ENCODE measurements around the gene MMUT.
"Not testable (repeated sequence)": the region's sequence is repeated elsewhere in the genome, so short reads cannot be mapped to it uniquely, and the experiment has no call there.

The MMUT gene

DNA sequence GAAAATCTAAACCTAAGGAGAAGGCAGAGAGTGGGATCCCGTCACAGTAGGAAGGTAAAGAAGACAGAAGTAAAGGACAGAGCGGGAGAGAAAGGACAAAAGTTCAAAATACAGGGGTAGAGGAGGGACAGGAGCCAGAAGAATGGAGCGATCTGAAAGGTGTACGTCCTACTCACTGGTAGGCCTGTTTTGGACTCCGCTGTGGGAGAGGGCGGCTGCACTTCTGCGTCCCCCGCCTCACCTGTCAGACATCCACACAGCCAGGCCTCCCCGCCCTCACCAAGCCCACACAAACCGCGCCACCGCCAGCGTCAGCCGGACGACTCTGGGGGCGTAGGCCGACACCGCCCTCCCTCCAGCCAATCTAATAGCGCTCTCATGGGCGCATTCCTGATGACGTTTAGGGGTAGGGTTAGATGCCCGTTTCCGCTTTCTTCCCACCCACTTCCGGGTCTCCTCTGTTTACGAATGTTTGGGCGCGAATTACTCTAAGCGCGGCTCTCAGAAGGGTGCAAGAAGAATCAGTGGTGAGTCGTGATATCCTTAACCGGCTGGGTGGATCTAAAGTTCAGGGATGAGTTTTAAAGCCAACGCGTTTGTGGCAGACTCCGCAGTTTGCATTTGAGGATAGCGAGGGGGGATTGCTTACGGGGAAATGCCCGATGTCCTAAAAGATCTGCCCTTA, at the start of gene MMUT, which contains the start of gene CENPQ:
TSS of gene MMUT (minus strand) at position 327 of the 685 bp plus-strand sequence. CDS start 3,787 bp downstream, outside the sequence.
TSS of gene CENPQ (plus strand) at position 444 of the 685 bp plus-strand sequence. CDS start 6,807 bp downstream, outside the sequence.
- H3K9me3 ChIP-seq (ENCODE audit: control insufficient read depth in 1 of 2, low read length in 2 of 2): no peaks in the 10 kb centered on the region
- H3K9ac ChIP-seq (ENCODE audit: low read depth in 1 of 2, low read length in 2 of 2): peak within 1 kb of the TSS; percentile 98
- no peaks in the 10 kb centered on the region for H3K27me3 ChIP-seq (ENCODE audit: control insufficient read depth in 1 of 2, insufficient read depth in 2 of 2, low read length in 2 of 2)
- H3K27ac ChIP-seq (ENCODE audit: low read depth, low read length): peak within 1 kb of the TSS; percentile 76
- no peaks in the 10 kb centered on the region for H3K36me3 ChIP-seq (ENCODE audit: control insufficient read depth in 1 of 2, insufficient read depth in 2 of 2, low read length in 2 of 2)
- peaks cover 14 to 28% of the 10 kb centered on the region in 2 donors for H3K4me1 ChIP-seq (ENCODE audit: control insufficient read depth in 1 of 2, insufficient read depth in 2 of 2, low read length in 2 of 2)
- H3K4me3 ChIP-seq (ENCODE audit: low read depth in 1 of 2, low read length in 2 of 2): peak within 1 kb of the TSS; percentile 98 to 99

- no peak overlapping the region for H3K4me3 ChIP-seq (ENCODE audit: low read depth in 1 of 2, low read length in 2 of 2)
- H3K4me1 ChIP-seq (ENCODE audit: control insufficient read depth in 1 of 2, insufficient read depth in 2 of 2, low read length in 2 of 2): no peaks in the 10 kb centered on the region
- no peaks in the 10 kb centered on the region for H3K36me3 ChIP-seq (ENCODE audit: control insufficient read depth in 1 of 2, insufficient read depth in 2 of 2, low read length in 2 of 2)
- H3K27me3 ChIP-seq (ENCODE audit: control insufficient read depth in 1 of 2, insufficient read depth in 2 of 2, low read length in 2 of 2): no peaks in the 10 kb centered on the region
- no peak overlapping the region for H3K27ac ChIP-seq (ENCODE audit: low read depth, low read length)
- H3K9me3 ChIP-seq (ENCODE audit: control insufficient read depth in 1 of 2, low read length in 2 of 2): no peaks in the 10 kb centered on the region
- H3K9ac ChIP-seq (ENCODE audit: low read depth in 1 of 2, low read length in 2 of 2): no peak overlapping the region
Measured at GRCh38 chr6:49509342-49509741, 46.3 kb upstream of the MMUT start.

DNA sequence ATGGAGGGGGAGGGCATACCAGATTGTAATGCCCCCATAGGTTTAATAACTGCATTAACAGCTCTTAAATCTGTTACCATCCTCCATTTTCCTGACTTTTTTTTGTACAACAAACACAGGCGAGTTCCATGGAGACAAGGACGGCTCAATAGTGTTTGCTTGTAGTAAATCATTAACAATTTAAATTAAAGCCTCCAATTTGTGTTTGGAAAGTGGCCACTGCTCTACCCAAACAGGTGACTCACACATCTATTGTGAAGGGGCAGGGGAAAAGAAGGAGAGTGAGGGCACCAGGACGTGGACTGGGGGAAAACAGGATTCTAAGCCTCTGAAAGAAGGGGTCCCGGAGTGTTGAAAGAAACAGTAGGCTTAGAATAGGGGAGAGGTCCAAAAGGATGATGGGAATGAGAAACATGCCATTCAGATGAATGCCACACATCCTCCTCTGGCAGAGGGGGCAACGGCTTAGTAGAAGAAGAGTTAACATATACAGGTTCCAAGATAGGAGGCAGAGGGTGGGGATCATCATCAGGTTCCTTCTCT, 43.6 kb upstream of the MMUT start:
- no peak overlapping the region for H3K9ac ChIP-seq (ENCODE audit: low read depth in 1 of 2, low read length in 2 of 2)
- H3K36me3 ChIP-seq (ENCODE audit: control insufficient read depth in 1 of 2, insufficient read depth in 2 of 2, low read length in 2 of 2): no peaks in the 10 kb centered on the region
- H3K27ac ChIP-seq (ENCODE audit: low read depth, low read length): no peak overlapping the region
- H3K4me1 ChIP-seq (ENCODE audit: control insufficient read depth in 1 of 2, insufficient read depth in 2 of 2, low read length in 2 of 2): no peaks in the 10 kb centered on the region
- H3K4me3 ChIP-seq (ENCODE audit: low read depth in 1 of 2, low read length in 2 of 2): peak overlapping the region in 1 of 2 donors; percentile 43
- no peaks in the 10 kb centered on the region for H3K27me3 ChIP-seq (ENCODE audit: control insufficient read depth in 1 of 2, insufficient read depth in 2 of 2, low read length in 2 of 2)
- no peaks in the 10 kb centered on the region for H3K9me3 ChIP-seq (ENCODE audit: control insufficient read depth in 1 of 2, low read length in 2 of 2)

DNA sequence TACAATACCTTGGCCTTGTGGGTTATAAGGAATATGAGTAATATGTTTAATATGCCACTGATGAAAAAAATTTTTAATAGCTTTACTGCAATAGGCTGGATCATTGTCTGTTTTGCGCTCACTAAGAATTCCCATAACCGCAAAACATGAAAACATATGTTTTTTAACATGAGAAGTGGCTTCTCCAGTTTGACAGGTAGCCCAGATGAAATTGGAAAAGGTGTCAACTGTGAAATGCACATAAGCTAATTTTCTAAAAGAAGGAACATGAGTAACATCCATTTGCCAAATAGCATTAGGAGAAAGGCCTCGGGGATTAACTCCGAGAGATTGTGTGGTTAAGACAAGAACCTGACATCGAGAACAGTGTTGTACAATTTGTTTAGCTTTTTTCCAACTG, 41.6 kb upstream of the MMUT start:
- H3K36me3 ChIP-seq (ENCODE audit: control insufficient read depth in 1 of 2, insufficient read depth in 2 of 2, low read length in 2 of 2): no peaks in the 10 kb centered on the region
- no peak overlapping the region for H3K4me3 ChIP-seq (ENCODE audit: low read depth in 1 of 2, low read length in 2 of 2)
- no peaks in the 10 kb centered on the region for H3K4me1 ChIP-seq (ENCODE audit: control insufficient read depth in 1 of 2, insufficient read depth in 2 of 2, low read length in 2 of 2)
- no peaks in the 10 kb centered on the region for H3K27me3 ChIP-seq (ENCODE audit: control insufficient read depth in 1 of 2, insufficient read depth in 2 of 2, low read length in 2 of 2)
- H3K9me3 ChIP-seq (ENCODE audit: control insufficient read depth in 1 of 2, low read length in 2 of 2): no peaks in the 10 kb centered on the region
- H3K9ac ChIP-seq (ENCODE audit: low read depth in 1 of 2, low read length in 2 of 2): no peak overlapping the region
- no peak overlapping the region for H3K27ac ChIP-seq (ENCODE audit: low read depth, low read length)

DNA sequence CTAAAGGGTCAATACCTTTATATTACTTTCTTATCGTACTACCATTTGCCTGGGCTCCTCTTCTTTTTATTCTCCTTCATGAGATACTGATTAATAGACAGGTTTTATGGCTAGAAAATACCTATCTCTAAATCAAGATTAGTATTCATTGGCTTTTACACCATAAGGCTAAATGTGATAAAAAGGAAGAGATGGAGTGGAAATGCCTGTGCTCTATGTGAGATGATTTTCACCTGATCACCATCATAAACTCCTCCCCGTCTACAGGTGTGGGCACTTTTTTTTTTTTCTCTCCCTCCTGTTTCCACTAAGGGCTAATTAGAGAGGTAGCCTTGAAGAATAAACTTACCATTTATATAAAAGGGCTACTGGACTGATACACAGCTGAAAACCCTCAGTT, 36.6 kb upstream of the MMUT start, which contains the start of gene GLYATL3:
TSS of gene GLYATL3 (plus strand) at position 301 of the 400 bp plus-strand sequence. CDS start 12,068 bp downstream, outside the sequence.
- H3K36me3 ChIP-seq (ENCODE audit: control insufficient read depth in 1 of 2, insufficient read depth in 2 of 2, low read length in 2 of 2): no peaks in the 10 kb centered on the region
- H3K4me1 ChIP-seq (ENCODE audit: control insufficient read depth in 1 of 2, insufficient read depth in 2 of 2, low read length in 2 of 2): no peaks in the 10 kb centered on the region
- no peaks in the 10 kb centered on the region for H3K9me3 ChIP-seq (ENCODE audit: control insufficient read depth in 1 of 2, low read length in 2 of 2)
- no peaks in the 10 kb centered on the region for H3K27me3 ChIP-seq (ENCODE audit: control insufficient read depth in 1 of 2, insufficient read depth in 2 of 2, low read length in 2 of 2)
- no peak within 1 kb of the TSS for H3K9ac ChIP-seq (ENCODE audit: low read depth in 1 of 2, low read length in 2 of 2)
- H3K27ac ChIP-seq (ENCODE audit: low read depth, low read length): no peak within 1 kb of the TSS
- H3K4me3 ChIP-seq (ENCODE audit: low read depth in 1 of 2, low read length in 2 of 2): no peak within 1 kb of the TSS

DNA sequence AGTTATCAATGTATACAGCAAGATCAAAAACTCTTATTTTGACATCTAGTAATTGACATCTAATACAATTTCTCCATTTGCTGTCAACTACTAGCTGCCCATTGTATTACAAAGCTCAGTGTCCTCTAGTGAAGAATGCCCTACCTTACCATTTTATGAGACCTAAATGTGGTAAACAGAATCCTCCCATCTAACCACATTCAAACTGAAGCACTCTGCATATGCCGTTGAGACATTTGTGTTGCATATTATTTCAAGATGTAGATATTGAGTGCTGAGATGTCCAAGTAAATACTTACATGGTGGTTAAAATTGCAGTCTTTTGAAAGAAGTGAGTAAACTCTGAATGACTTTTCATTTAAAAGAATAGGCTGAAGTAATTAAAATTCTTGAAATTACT, 36.1 kb upstream of the MMUT start:
- no peaks in the 10 kb centered on the region for H3K9me3 ChIP-seq (ENCODE audit: control insufficient read depth in 1 of 2, low read length in 2 of 2)
- H3K4me1 ChIP-seq (ENCODE audit: control insufficient read depth in 1 of 2, insufficient read depth in 2 of 2, low read length in 2 of 2): no peaks in the 10 kb centered on the region

GRCh38 chr6:49497304-49497703, 34.3 kb upstream of the MMUT start:
- Histone ChIP-seq H3K27me3 (ENCODE audit: control insufficient read depth in 1 of 2, insufficient read depth in 2 of 2, low read length in 2 of 2) (no peaks in the 10 kb centered on the region), H3K27ac (ENCODE audit: low read depth, low read length) (no peak overlapping the region), H3K9ac (ENCODE audit: low read depth in 1 of 2, low read length in 2 of 2) (no peak overlapping the region), H3K4me1 (ENCODE audit: control insufficient read depth in 1 of 2, insufficient read depth in 2 of 2, low read length in 2 of 2) (no peaks in the 10 kb centered on the region), H3K9me3 (ENCODE audit: control insufficient read depth in 1 of 2, low read length in 2 of 2) (no peaks in the 10 kb centered on the region), H3K36me3 (ENCODE audit: control insufficient read depth in 1 of 2, insufficient read depth in 2 of 2, low read length in 2 of 2) (peaks cover 0 to 3% of the 10 kb centered on the region in 2 donors), H3K4me3 (ENCODE audit: low read depth in 1 of 2, low read length in 2 of 2) (no peak overlapping the region)

More for the DNA sequence above, 36.1 kb upstream of the MMUT start:
- H3K9ac ChIP-seq (ENCODE audit: low read depth in 1 of 2, low read length in 2 of 2): no peak overlapping the region
- no peaks in the 10 kb centered on the region for H3K36me3 ChIP-seq (ENCODE audit: control insufficient read depth in 1 of 2, insufficient read depth in 2 of 2, low read length in 2 of 2)
- no peak overlapping the region for H3K4me3 ChIP-seq (ENCODE audit: low read depth in 1 of 2, low read length in 2 of 2)
- H3K27me3 ChIP-seq (ENCODE audit: control insufficient read depth in 1 of 2, insufficient read depth in 2 of 2, low read length in 2 of 2): no peaks in the 10 kb centered on the region
- no peak overlapping the region for H3K27ac ChIP-seq (ENCODE audit: low read depth, low read length)

DNA sequence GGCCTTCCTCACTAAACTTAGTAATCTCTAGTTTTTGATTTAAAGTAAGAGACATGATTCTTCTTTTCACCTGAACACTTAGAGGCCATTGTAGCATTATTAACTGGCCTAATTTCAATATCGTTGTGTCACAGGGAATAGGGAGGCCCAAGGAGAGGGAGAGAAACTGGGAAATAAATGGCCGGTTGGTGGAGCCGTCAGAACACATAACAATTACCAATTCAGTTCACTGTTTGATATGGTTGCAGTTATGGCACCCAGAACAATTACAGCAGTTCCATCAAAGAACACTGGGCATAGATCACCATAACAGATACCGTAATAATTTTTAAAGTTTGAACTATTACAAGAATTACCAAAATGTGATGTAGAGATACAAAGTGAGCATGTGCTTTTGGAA, 27.6 kb upstream of the MMUT start:
- H3K9me3 ChIP-seq (ENCODE audit: control insufficient read depth in 1 of 2, low read length in 2 of 2): no peaks in the 10 kb centered on the region
- H3K27me3 ChIP-seq (ENCODE audit: control insufficient read depth in 1 of 2, insufficient read depth in 2 of 2, low read length in 2 of 2): no peaks in the 10 kb centered on the region
- H3K27ac ChIP-seq (ENCODE audit: low read depth, low read length): no peak overlapping the region
- no peaks in the 10 kb centered on the region for H3K4me1 ChIP-seq (ENCODE audit: control insufficient read depth in 1 of 2, insufficient read depth in 2 of 2, low read length in 2 of 2)
- H3K9ac ChIP-seq (ENCODE audit: low read depth in 1 of 2, low read length in 2 of 2): no peak overlapping the region
- no peak overlapping the region for H3K4me3 ChIP-seq (ENCODE audit: low read depth in 1 of 2, low read length in 2 of 2)
- peaks cover 3 to 10% of the 10 kb centered on the region in 2 donors for H3K36me3 ChIP-seq (ENCODE audit: control insufficient read depth in 1 of 2, insufficient read depth in 2 of 2, low read length in 2 of 2)

GRCh38 chr6:49483380-49483779, 20.3 kb upstream of the MMUT start:
- not testable (repeated sequence) for H3K27me3 ChIP-seq (ENCODE audit: control insufficient read depth in 1 of 2, insufficient read depth in 2 of 2, low read length in 2 of 2); H3K36me3 ChIP-seq (ENCODE audit: control insufficient read depth in 1 of 2, insufficient read depth in 2 of 2, low read length in 2 of 2); H3K4me1 ChIP-seq (ENCODE audit: control insufficient read depth in 1 of 2, insufficient read depth in 2 of 2, low read length in 2 of 2); H3K9ac ChIP-seq (ENCODE audit: low read depth in 1 of 2, low read length in 2 of 2); H3K4me3 ChIP-seq (ENCODE audit: low read depth in 1 of 2, low read length in 2 of 2); H3K27ac ChIP-seq (ENCODE audit: low read depth, low read length); H3K9me3 ChIP-seq (ENCODE audit: control insufficient read depth in 1 of 2, low read length in 2 of 2)

DNA sequence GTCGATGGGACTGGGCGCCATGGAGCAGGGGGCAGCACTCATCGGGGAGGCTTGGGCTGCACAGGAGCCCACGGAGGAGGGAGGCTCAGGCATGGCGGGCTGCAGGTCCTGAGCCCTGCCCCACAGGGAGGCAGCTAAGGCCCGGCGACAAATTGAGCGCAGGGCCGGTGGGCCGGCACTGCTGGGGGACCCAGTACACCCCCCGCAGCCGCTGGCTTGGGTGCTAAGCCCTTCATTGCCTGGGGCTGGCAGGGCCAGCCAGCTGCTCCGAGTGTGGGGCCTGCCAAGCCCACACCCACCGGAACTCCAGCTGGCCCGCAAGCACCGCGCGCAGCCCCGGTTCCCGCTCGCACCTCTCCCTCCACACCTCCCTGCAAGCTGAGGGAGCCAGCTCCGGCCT, 18.8 kb upstream of the MMUT start:
- H3K9ac ChIP-seq (ENCODE audit: low read depth in 1 of 2, low read length in 2 of 2); H3K4me3 ChIP-seq (ENCODE audit: low read depth in 1 of 2, low read length in 2 of 2); H3K9me3 ChIP-seq (ENCODE audit: control insufficient read depth in 1 of 2, low read length in 2 of 2); H3K27me3 ChIP-seq (ENCODE audit: control insufficient read depth in 1 of 2, insufficient read depth in 2 of 2, low read length in 2 of 2); H3K27ac ChIP-seq (ENCODE audit: low read depth, low read length); H3K36me3 ChIP-seq (ENCODE audit: control insufficient read depth in 1 of 2, insufficient read depth in 2 of 2, low read length in 2 of 2); H3K4me1 ChIP-seq (ENCODE audit: control insufficient read depth in 1 of 2, insufficient read depth in 2 of 2, low read length in 2 of 2): not testable (repeated sequence)

Data from duodenal mucosa (tissue), 2 donors.